HG03196 (cell line): Measurements from ENCODE around the gene IRF2BP2.

Experiments used
- ATAC-seq: cut with Tn5 transposase; IDR thresholded peaks from one replicate; pipeline ENCODE4 v1.9.1; 2021; ENCODE audit not compliant: unreplicated experiment

Gene IRF2BP2

GRCh38 chr1:234614081-234614489 is 4.1 kb upstream of the IRF2BP2 start:
- no peak for ATAC-seq

- ATAC-seq, result no peak
Observed at GRCh38 chr1:234613128-234613875, 3.3 kb upstream of the IRF2BP2 start.

- ATAC-seq, result peak; percentile 23
Observed at GRCh38 chr1:234612352-234613127, 2.6 kb upstream of the IRF2BP2 start.

- no peak for ATAC-seq
Observed at GRCh38 chr1:234611847-234612351, 1.9 kb upstream of the IRF2BP2 start.

- peak; percentile 27 for ATAC-seq
Observed at GRCh38 chr1:234611225-234611846, 1.4 kb upstream of the IRF2BP2 start.

GRCh38 chr1:234610666-234611224 is 767 bp upstream of the IRF2BP2 start:
- peak; percentile 30 for ATAC-seq

GRCh38 chr1:234609691-234610042 is 311 bp downstream of the IRF2BP2 start:
- ATAC-seq, result no peak

- ATAC-seq, result no peak
Observed at GRCh38 chr1:234608911-234609690, 877 bp downstream of the IRF2BP2 start.

- ATAC-seq, result peak; percentile 18
Observed at GRCh38 chr1:234608025-234608910, 1.7 kb downstream of the IRF2BP2 start.

GRCh38 chr1:234607109-234608024 is 2.6 kb downstream of the IRF2BP2 start:
- ATAC-seq, result no peak

GRCh38 chr1:234606784-234607108 is 3.2 kb downstream of the IRF2BP2 start:
- no peak for ATAC-seq

- ATAC-seq, result no peak
Observed at GRCh38 chr1:234605983-234606783, 3.8 kb downstream of the IRF2BP2 start.

GRCh38 chr1:234605399-234605982 is 4.5 kb downstream of the IRF2BP2 start:
- no peak for ATAC-seq

- no peak for ATAC-seq
Observed at GRCh38 chr1:234604495-234605398, 5.2 kb downstream of the IRF2BP2 start.

- ATAC-seq, result no peak
Observed at GRCh38 chr1:234603221-234604204, 6.5 kb downstream of the IRF2BP2 start.
